Measurements from ENCODE around the gene FSTL3.

DNA sequence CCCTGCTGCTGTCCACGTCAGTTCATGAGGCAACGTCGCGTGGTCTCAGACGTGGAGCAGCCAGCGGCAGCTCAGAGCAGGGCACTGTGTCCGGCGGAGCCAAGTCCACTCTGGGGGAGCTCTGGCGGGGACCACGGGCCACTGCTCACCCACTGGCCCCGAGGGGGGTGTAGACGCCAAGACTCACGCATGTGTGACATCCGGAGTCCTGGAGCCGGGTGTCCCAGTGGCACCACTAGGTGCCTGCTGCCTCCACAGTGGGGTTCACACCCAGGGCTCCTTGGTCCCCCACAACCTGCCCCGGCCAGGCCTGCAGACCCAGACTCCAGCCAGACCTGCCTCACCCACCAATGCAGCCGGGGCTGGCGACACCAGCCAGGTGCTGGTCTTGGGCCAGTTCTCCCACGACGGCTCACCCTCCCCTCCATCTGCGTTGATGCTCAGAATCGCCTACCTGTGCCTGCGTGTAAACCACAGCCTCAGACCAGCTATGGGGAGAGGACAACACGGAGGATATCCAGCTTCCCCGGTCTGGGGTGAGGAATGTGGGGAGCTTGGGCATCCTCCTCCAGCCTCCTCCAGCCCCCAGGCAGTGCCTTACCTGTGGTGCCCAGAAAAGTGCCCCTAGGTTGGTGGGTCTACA, 6.6 kb downstream of the FSTL3 start:
- TF ChIP-seq, protein P1, sequence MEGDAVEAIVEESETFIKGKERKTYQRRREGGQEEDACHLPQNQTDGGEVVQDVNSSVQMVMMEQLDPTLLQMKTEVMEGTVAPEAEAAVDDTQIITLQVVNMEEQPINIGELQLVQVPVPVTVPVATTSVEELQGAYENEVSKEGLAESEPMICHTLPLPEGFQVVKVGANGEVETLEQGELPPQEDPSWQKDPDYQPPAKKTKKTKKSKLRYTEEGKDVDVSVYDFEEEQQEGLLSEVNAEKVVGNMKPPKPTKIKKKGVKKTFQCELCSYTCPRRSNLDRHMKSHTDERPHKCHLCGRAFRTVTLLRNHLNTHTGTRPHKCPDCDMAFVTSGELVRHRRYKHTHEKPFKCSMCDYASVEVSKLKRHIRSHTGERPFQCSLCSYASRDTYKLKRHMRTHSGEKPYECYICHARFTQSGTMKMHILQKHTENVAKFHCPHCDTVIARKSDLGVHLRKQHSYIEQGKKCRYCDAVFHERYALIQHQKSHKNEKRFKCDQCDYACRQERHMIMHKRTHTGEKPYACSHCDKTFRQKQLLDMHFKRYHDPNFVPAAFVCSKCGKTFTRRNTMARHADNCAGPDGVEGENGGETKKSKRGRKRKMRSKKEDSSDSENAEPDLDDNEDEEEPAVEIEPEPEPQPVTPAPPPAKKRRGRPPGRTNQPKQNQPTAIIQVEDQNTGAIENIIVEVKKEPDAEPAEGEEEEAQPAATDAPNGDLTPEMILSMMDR (IDR thresholded peaks at IDR 0.05; ENCODE audit: low read depth, low read length, poor library complexity, severe bottlenecking), result no peak
- TF ChIP-seq EZH2phosphoT487 (IDR thresholded peaks at IDR 0.05; ENCODE audit: borderline replicate concordance, low read length), result no peak

Measured in DOHH2 (cell line).